GM13977 (cell line): ENCODE data around the gene ANO1.

ENCODE experiments used
- DNase-seq: peaks from one replicate; pipeline ENCODE4 v3.0.0; 2012; ENCODE audit warnings: low spot score
- CTCF ChIP-seq: IDR thresholded peaks from 2 replicates; pipeline ENCODE4 v1.5.1; 2012; ENCODE audit warnings: mild to moderate bottlenecking, control low read depth; ENCODE audit not compliant: insufficient read depth; ENCODE audit errors: extremely low read depth, missing control alignments
- in situ Hi-C: fragments of 300-500 bp; cut with MboI; formaldehyde crosslinking; loops from one replicate; pipeline ENCODE4 v1.12.0; 2022; ENCODE audit warnings: low sequenced_read_pairs, low pct_unique_long_range_greater_than_20kb, mixed read lengths, inconsistent platforms; ENCODE audit not compliant: unreplicated experiment

Gene ANO1

GRCh38 chr11:70205766-70206165, 127.6 kb downstream of the ANO1 start:
- in situ Hi-C loops, result no loop called here
- no peak for TF ChIP-seq CTCF
- no peak for DNase-seq

GRCh38 chr11:70206226-70206981, 128.3 kb downstream of the ANO1 start:
- TF ChIP-seq CTCF, result no peak
- no peak for DNase-seq
- in situ Hi-C loops, result no loop called here

GRCh38 chr11:70206982-70207376, 128.9 kb downstream of the ANO1 start:
- no peak for TF ChIP-seq CTCF
- in situ Hi-C loops, result no loop called here
- no peak for DNase-seq

GRCh38 chr11:70207531-70208131, 129.5 kb downstream of the ANO1 start:
- in situ Hi-C loops, result no loop called here
- TF ChIP-seq CTCF, result no peak
- DNase-seq, result no peak

- TF ChIP-seq CTCF, result no peak
- no peak for DNase-seq
- in situ Hi-C loops, result no loop called here
These were observed 131.3 kb downstream of the ANO1 start for GRCh38 chr11:70209391-70209912.

DNA sequence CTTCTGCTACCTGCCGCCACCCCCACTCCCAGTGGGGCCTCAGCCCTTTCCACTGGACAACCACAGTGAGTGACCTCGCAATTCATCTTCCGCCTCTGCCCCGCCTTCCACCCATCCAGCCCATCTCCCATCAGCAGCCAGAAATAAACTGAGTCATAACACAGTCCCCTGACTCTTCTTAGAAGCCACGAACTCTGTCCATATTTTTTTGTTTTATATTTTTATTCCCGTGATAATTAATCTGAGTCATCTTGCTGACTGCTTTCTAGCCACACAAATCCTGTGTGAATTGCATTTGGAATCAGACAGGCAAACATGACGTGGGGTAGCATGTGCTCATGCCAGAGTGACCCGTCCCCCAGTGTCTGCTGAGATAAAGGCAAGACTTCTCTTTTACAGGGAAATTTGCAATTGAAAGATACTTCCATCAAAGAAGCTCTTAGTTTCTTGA, 132.0 kb downstream of the ANO1 start:
- in situ Hi-C loops, result no loop called here
- no peak for DNase-seq
- no peak for TF ChIP-seq CTCF
